Astrocyte of the spinal cord (primary cell): ENCODE results near the gene LDLRAD4.

ENCODE experiments used
- DNase-seq: peaks from one replicate; pipeline ENCODE4 v3.0.0; 2011; ENCODE audit warnings: low read depth, low spot score
- H3K4me3 ChIP-seq: 2 replicates; pipeline ENCODE4 v1.5.1; 2011; ENCODE audit warnings: low read depth, mild to moderate bottlenecking, low read length, moderate library complexity
- in situ Hi-C: cut with HindIII; loops from 2 replicates; pipeline ENCODE4 v1.10.0; 2017; ENCODE audit warnings: low sequenced_read_pairs
- TF ChIP-seq, protein P1 (sequence below): IDR thresholded peaks from 2 replicates; pipeline ENCODE4 v1.5.1; 2012; ENCODE audit warnings: low read depth, mild to moderate bottlenecking, low read length, inconsistent platforms

LDLRAD4 gene

DNA sequence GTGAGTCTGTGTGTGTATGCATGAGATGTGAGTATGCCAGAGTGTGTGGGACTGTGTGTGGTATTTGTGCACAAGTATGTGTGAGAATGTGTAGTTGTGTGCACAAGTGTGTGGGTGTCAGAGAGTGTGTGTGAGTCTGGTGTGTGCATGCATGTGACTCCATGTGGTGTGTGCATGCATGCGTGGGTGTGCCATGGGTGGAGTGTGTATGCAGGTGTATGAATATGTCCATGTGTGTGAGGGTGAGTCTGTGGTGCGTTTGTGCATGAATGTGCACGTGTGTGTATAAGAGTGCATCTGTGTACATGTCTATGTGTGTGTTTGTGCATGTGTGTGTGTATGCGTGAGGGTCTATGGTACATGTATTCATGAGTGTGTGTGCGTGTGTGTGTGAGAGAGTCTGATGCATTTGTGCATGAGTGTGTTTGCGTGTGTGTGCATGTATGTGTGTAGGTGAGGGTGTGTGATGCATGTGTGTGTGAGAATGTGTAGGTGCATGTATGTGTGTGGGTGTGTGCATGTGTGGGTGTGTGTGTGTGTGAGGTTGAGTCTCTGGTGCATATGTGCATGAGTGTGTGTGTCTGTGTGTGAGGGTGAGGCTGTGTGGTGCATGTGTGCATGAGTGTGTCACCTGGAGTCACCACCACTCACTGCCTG, 226.8 kb downstream of the LDLRAD4 start:
- TF ChIP-seq, protein P1, sequence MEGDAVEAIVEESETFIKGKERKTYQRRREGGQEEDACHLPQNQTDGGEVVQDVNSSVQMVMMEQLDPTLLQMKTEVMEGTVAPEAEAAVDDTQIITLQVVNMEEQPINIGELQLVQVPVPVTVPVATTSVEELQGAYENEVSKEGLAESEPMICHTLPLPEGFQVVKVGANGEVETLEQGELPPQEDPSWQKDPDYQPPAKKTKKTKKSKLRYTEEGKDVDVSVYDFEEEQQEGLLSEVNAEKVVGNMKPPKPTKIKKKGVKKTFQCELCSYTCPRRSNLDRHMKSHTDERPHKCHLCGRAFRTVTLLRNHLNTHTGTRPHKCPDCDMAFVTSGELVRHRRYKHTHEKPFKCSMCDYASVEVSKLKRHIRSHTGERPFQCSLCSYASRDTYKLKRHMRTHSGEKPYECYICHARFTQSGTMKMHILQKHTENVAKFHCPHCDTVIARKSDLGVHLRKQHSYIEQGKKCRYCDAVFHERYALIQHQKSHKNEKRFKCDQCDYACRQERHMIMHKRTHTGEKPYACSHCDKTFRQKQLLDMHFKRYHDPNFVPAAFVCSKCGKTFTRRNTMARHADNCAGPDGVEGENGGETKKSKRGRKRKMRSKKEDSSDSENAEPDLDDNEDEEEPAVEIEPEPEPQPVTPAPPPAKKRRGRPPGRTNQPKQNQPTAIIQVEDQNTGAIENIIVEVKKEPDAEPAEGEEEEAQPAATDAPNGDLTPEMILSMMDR, result no peak
- no peak for DNase-seq
- in situ Hi-C loops, result no loop called here
- no peak overlapping the region for H3K4me3 ChIP-seq

DNA sequence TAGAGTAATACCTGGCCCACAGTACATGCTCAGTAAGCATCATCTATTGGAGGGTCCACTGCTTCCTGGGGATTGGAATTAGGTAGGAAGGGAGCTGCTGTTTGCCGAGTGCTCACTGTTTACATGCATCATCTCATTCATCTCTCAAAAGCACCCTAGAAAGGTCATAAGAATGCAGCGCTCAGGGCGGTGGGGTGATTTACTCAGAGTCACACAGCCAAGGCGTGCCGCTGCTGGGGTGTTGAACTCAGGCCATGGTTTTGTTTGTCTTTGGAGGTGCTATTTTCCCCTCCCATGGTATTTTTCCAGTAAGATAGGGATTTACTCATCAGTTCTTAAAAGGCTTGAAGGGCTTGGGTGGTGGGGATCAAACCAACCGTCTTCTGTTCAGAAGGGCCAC, 227.5 kb downstream of the LDLRAD4 start:
- no peak for DNase-seq
- TF ChIP-seq, protein P1, result no peak
- in situ Hi-C loops, result no loop called here
- H3K4me3 ChIP-seq, result no peak overlapping the region

DNA sequence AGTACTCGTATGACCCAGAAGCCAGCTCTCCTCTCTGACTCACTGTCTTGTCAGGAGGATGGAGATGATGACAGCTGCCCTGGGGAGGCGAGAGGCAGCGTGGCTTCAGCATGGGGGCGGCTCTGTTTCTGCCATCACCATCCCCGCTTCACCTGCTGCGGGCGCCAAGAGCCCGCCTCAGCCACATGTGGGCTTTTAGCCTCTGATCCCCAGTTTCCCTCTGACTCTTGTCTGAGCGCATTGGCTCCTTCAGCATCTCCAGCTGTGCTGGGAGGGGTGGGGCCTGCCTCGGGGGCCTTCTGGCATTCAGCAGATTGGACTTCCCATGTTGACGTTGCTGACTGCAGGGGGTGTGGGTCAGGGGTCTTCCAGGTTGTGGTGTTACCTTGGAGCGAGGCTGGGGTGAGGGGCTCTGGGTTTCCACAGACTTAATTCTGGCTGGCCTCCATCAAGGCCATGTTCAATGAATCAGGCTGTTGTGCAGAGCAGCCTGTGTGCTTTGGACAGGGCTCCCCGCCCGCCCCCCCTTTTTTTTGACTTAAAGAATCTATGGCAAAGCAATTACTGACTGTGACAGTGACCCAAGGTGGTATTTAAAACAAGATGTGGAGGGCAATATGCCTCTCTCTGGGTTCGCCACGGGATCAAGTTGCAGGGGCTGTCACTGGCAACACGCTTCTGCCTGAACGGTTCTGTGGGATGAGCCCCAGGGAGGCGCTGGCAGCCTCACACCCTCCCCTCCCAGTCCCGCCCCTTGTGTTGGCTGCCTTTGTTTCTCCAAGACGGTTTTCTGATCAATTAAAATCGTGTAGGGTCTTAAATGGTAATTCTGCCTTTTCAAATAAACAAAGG, 228.3 kb downstream of the LDLRAD4 start:
- TF ChIP-seq, protein P1, result no peak
- in situ Hi-C loops, result no loop called here
- no peak overlapping the region for H3K4me3 ChIP-seq
- peak; percentile 34 for DNase-seq

DNA sequence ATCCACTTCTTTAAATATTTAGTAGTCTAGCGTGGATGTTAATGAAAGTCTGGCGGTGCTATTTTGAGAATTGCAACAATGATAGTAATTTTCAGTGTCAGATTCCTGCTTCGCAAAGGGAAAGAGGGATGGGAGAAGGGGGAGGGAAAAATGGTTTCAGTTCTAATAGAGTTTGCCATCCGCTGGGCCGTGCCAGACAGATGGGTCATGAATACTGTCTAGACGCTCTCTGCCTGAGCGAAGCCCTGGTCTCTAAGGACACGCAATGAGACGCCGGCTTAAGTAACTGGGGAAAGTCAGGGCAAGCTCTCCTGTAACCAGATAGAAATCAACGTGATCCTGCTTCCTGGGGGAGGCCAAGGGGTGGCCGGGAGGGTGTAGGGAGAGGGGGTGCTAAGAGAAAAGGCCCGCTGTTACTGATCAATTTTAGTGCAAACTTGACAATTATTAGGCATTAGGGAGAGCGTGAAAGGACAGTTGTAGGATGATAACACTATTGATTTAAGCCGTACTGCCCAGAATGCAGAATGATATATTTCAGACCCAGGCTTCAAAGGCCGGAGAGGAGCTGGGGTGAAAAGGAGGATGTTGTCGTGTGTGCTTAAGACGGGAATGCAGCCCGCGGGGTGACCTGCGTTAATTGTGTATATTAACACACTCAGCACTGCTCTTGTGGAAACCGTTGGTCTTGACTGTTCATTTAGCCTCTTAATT, 229.2 kb downstream of the LDLRAD4 start:
- no peak overlapping the region for H3K4me3 ChIP-seq
- DNase-seq, result peak; percentile 87
- TF ChIP-seq, protein P1, result no peak
- in situ Hi-C loops, result no loop called here

DNA sequence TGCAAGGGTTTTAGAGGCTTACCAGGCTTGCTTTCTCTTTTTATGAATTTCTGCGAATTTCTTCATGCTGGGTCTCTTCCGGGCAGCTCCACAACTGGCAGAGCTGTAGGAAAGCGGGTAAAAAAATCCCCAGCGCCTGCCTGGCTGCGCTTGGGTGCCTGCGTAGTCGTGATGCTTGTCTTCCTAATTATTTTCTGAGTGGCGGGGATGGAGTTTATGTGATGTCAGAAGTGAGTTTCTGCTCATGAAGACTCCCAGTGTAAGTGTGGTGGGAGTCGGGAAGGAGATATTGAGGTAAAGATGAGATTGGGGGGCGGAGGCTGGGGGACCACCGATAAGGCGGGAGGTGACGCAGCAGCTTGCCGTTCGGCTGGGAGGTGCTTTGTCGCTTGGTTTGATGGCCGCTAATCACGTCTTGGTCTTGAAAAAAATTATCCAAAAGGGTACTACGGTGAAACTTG, 229.8 kb downstream of the LDLRAD4 start:
- TF ChIP-seq, protein P1, result no peak
- no peak for DNase-seq
- no peak overlapping the region for H3K4me3 ChIP-seq
- in situ Hi-C loops, result no loop called here

DNA sequence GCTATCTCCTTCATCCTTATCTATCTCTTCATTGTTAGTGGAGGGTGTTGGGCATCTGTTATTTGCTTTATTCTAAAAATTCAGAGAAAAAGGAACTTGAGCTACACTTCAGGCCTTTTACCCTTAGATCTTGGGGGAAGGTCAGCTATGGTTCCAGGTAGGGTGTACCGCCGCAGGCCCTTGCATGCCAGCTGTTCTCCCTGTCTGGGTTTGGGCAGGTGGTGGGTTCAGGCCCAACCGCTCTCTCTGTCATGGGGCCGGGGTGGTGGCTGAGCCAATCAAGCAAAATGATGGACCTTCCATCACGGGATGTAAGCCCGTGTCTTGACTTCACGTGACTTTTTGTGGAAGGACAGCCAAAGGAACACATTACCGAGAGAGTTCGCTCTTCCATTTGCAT, 231.1 kb downstream of the LDLRAD4 start:
- DNase-seq, result no peak
- no peak overlapping the region for H3K4me3 ChIP-seq
- TF ChIP-seq, protein P1, result no peak
- in situ Hi-C loops, result no loop called here
